GM12801 (cell line): ENCODE results near the gene PRR19.

ENCODE experiments used
- CTCF ChIP-seq: IDR thresholded peaks from one replicate; pipeline ENCODE4 v1.5.1; 2011; ENCODE audit warnings: control low read depth; ENCODE audit not compliant: insufficient read length; ENCODE audit errors: extremely low read depth

PRR19 gene

GRCh38 chr19:42279902-42280814, 21.8 kb upstream of the PRR19 start:
- no peak for TF ChIP-seq CTCF

- no peak for TF ChIP-seq CTCF
Measured at GRCh38 chr19:42280815-42281145, 21.2 kb upstream of the PRR19 start.

GRCh38 chr19:42281146-42281826, 20.6 kb upstream of the PRR19 start:
- TF ChIP-seq CTCF = no peak

- no peak for TF ChIP-seq CTCF
Measured at GRCh38 chr19:42281827-42282762, 19.8 kb upstream of the PRR19 start.

- TF ChIP-seq CTCF = no peak
Measured at GRCh38 chr19:42282819-42283187, 19.1 kb upstream of the PRR19 start.

- TF ChIP-seq CTCF = no peak
Measured at GRCh38 chr19:42283188-42284065, 18.5 kb upstream of the PRR19 start.
